ENCODE results near the gene TOMM7.

The TOMM7 gene

DNA sequence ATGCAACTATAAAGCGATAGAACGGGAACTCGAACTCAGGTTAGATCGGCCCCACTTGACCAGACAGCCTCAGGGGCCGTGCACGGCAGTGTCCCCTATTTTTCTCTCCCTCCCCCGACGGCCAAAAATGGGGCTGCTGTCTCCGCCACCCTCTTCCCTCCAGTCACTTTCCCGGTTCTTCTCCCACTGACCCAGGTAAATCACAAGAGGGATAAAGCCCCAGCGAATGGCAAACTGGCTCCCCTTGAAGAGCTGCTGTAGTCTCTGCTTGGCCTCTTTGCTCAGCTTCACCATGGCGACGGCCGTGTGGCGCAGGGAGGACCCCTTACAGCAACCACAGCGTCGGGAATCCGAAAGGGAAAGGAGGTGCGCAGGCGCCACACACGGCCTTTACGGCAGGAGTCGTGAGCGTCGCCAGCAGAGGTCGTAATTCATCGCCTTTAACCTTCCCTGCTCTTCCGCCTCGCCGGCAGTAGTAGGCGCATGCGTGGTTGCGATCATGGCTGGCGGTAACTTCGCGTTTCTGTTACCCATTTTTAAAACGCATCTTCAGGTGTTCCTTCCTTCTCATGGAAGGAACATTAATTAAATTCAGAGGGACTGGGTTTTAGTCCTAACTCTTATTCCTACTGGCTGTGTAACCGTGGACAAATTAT lies at the start of gene TOMM7:
TSS of gene TOMM7 (minus strand) at position 364 of the 656 bp plus-strand sequence. CDS start at position 294, 70 bp downstream.
- peak within 1 kb of the TSS; percentile 98 for H3K27ac Mint-ChIP-seq
- TF ChIP-seq, protein P1, sequence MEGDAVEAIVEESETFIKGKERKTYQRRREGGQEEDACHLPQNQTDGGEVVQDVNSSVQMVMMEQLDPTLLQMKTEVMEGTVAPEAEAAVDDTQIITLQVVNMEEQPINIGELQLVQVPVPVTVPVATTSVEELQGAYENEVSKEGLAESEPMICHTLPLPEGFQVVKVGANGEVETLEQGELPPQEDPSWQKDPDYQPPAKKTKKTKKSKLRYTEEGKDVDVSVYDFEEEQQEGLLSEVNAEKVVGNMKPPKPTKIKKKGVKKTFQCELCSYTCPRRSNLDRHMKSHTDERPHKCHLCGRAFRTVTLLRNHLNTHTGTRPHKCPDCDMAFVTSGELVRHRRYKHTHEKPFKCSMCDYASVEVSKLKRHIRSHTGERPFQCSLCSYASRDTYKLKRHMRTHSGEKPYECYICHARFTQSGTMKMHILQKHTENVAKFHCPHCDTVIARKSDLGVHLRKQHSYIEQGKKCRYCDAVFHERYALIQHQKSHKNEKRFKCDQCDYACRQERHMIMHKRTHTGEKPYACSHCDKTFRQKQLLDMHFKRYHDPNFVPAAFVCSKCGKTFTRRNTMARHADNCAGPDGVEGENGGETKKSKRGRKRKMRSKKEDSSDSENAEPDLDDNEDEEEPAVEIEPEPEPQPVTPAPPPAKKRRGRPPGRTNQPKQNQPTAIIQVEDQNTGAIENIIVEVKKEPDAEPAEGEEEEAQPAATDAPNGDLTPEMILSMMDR (IDR thresholded peaks at IDR 0.05) = no peak
- peaks cover 9% of the 10 kb centered on the region for H3K27me3 Mint-ChIP-seq (ENCODE audit: low read depth, poor library complexity)
- no peaks in the 10 kb centered on the region for H3K9me3 Mint-ChIP-seq
- peak within 1 kb of the TSS; percentile 100 for H3K4me3 Mint-ChIP-seq
- peaks cover 11% of the 10 kb centered on the region for H3K36me3 Mint-ChIP-seq (ENCODE audit: low read depth)
- DNase-seq = peak; percentile 88
- H3K4me1 Mint-ChIP-seq = peaks cover 36% of the 10 kb centered on the region

DNA sequence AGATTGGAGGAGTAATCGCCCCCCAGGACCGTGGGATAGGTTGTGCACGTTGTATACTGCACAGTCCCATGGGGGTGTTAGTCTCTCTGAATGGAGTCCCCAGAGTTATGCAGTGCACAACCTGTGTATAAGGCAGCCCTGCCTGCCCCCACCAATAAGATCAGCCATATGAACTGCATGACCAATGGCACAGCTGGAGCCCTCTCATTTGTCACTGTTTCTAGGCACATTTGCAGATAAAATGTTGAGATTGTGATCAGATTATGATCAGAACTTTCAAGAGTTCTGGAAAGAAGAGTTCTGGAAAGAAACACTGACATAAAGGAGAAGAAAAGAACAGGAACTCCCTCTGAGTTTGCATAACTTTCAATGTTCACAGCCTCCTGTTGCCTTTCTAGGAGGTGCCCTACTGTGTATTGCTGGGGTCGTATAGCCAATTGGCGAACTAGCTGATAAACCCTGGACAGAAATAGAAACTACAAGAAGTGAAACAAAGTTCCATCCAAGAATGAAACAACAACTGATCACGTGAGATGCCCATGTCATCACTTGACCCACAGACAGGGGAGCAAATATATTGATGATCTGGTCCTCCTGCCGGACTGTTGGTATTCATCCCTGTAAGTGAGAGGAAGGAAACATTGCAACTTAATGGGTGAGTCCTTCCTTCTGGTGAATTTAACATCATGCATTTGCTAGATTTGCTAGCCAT lies 49.6 kb upstream of the TOMM7 start:
- H3K27ac Mint-ChIP-seq = no peak overlapping the region

DNA sequence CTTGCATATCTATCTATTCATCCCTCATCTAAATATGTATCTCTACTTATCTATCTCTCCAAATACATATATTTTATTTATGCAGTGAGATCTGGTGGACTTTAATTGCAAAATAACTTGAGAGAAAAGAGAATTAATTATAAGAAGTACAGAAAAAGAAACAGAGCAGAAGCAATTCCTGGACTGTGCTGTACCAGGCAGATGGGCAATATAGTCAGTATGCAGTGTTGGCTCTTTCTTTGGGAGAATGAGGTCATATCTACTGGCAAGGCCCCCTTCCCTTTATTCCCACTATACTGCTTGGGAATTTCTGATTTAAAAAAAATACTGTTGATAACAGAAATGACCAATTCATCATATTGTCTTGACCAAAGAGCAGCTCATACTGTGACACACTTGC lies 49.0 kb upstream of the TOMM7 start:
- no peak for DNase-seq
- TF ChIP-seq, protein P1 (IDR thresholded peaks at IDR 0.05) = no peak
- no peak overlapping the region for H3K27ac Mint-ChIP-seq
- H3K27me3 Mint-ChIP-seq (ENCODE audit: low read depth, poor library complexity) = no peaks in the 10 kb centered on the region
- no peaks in the 10 kb centered on the region for H3K9me3 Mint-ChIP-seq
- H3K4me3 Mint-ChIP-seq = no peak overlapping the region
- H3K36me3 Mint-ChIP-seq (ENCODE audit: low read depth) = peaks cover 7% of the 10 kb centered on the region
- peaks cover 5% of the 10 kb centered on the region for H3K4me1 Mint-ChIP-seq

More for the DNA sequence above, 49.6 kb upstream of the TOMM7 start:
- Mint-ChIP-seq H3K9me3 (no peaks in the 10 kb centered on the region), H3K27me3 (ENCODE audit: low read depth, poor library complexity) (no peaks in the 10 kb centered on the region), H3K4me1 (peaks cover 5% of the 10 kb centered on the region), H3K4me3 (no peak overlapping the region), H3K36me3 (ENCODE audit: low read depth) (peaks cover 7% of the 10 kb centered on the region)
- TF ChIP-seq, protein P1 (IDR thresholded peaks at IDR 0.05) = no peak
- no peak for DNase-seq

DNA sequence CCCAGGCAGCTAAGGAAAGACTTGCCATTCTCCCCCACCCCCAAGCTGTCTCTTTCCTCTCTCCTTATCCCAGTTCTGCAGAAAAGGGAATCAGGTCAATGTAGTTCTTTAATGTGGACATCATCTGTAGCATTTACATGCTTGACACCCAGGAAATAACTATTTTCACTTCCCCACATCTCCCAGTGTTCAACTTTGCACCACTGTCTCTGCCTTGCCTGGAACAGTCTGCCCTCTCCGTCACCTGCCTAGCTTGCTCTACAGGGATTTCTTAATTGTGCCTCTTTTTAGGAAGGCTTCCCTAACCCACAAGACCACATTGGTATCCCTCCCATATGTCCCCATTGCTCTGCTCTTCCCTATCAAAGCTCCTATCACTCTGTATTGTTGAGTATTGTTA lies 45.9 kb upstream of the TOMM7 start:
- Mint-ChIP-seq H3K9me3 (no peaks in the 10 kb centered on the region), H3K27me3 (ENCODE audit: low read depth, poor library complexity) (peaks cover 7% of the 10 kb centered on the region), H3K36me3 (ENCODE audit: low read depth) (peaks cover 14% of the 10 kb centered on the region), H3K4me3 (no peak overlapping the region), H3K27ac (no peak overlapping the region), H3K4me1 (peaks cover 18% of the 10 kb centered on the region)
- no peak for DNase-seq
- TF ChIP-seq, protein P1 (IDR thresholded peaks at IDR 0.05) = no peak

DNA sequence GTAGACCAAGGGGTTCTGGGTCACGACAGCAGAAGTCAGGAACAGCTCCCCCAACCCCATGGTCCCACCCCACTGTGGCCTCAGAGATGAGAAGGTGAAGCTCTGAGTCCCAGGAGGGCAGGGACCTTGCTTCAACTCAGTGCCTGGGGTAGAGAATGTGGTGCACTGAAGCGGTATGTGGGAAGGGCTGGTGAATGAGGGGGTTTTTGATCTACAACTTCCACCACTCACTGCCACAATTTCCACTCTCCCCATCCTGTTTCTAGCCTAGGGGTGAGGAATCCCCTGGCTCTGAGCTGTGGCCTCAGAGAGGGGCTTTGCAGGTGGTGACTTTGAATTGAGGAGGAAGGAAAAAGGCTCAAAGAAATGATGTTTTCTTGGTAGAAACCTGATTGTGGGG lies 44.9 kb upstream of the TOMM7 start:
- TF ChIP-seq, protein P1 (IDR thresholded peaks at IDR 0.05) = no peak
- Mint-ChIP-seq H3K9me3 (no peaks in the 10 kb centered on the region), H3K27ac (no peak overlapping the region), H3K4me1 (peaks cover 18% of the 10 kb centered on the region), H3K27me3 (ENCODE audit: low read depth, poor library complexity) (peaks cover 7% of the 10 kb centered on the region), H3K36me3 (ENCODE audit: low read depth) (peaks cover 17% of the 10 kb centered on the region), H3K4me3 (no peak overlapping the region)
- no peak for DNase-seq

Data from nephron progenitor cell (in vitro differentiated cells).